Heart left ventricle (tissue), 16 donors: ENCODE results near the gene MEN1. TPM values are rescaled to one million over a fixed set of nuclear protein-coding genes. Genes with fewer than 3 reads are reported as not detected.
"Not testable (repeated sequence)": the region's sequence is repeated elsewhere in the genome, so short reads cannot be mapped to it uniquely, and the experiment has no call there.

Source experiments
- ATAC-seq, 4 donors: fragments of 200-7000 bp; cut with Tn5 transposase; one replicate each; pipeline ENCODE4 v1.9.1; 2020 to 2022; ENCODE audit warnings: moderate library complexity in 4 of 4, mild to moderate bottlenecking in 3 of 4, moderate number of reproducible peaks in 1 of 4
- DNase-seq, 5 donors: peaks; one replicate each; pipeline ENCODE4 v3.0.0-alpha.2; 2020
- H3K27ac ChIP-seq, 12 donors: fragments of 200-600 bp; sonication (generic) in 4 of 12; one replicate each; pipeline versions ENCODE4 v1.5.0 to v1.8.0; 2016 to 2022; ENCODE audit warnings: mild to moderate bottlenecking in 2 of 12
- H3K27me3 ChIP-seq, 9 donors: fragments of 200-600 bp; sonication (generic) in 2 of 9; one replicate each; pipeline versions ENCODE4 v1.5.1 to v1.8.0; 2016 to 2022; ENCODE audit warnings: mild to moderate bottlenecking in 3 of 9
- H3K36me3 ChIP-seq, 9 donors: fragments of 200-600 bp; sonication (generic) in 2 of 9; one replicate each; pipeline versions ENCODE4 v1.5.0 to v1.8.0; 2018 to 2022; ENCODE audit warnings: mild to moderate bottlenecking in 2 of 9
- H3K4me1 ChIP-seq, 12 donors: fragments of 200-600 bp; sonication (generic) in 4 of 12; one replicate each; pipeline versions ENCODE4 v1.5.0 to v1.8.0; 2016 to 2022; ENCODE audit warnings: mild to moderate bottlenecking in 3 of 12
- H3K4me3 ChIP-seq, 12 donors: fragments of 200-600 bp; sonication (generic) in 4 of 12; one replicate each; pipeline versions ENCODE4 v1.5.0 to v1.8.0; 2017 to 2022; ENCODE audit warnings: mild to moderate bottlenecking in 9 of 12, moderate library complexity in 4 of 12
- H3K9me3 ChIP-seq, 12 donors: fragments of 200-600 bp; sonication (generic) in 4 of 12; one replicate each; pipeline versions ENCODE4 v1.5.0 to v1.8.0; 2016 to 2022; ENCODE audit warnings: mild to moderate bottlenecking in 1 of 12
- POLR2A ChIP-seq, 2 donors: fragments of 450-650 bp; IDR thresholded peaks; one replicate each; pipeline ENCODE4 v1.6.1; 2017; ENCODE audit warnings: antibody characterized with exemption in 2 of 2, mild to moderate bottlenecking in 2 of 2, moderate library complexity in 2 of 2
- WGBS, 4 donors: extraction: QIAGEN DNeasy Blood & Tissue Kit in 2 of 4; methylation state at CpG; one replicate each; pipeline versions ENCODE4 v1.1.5 to v1.1.7; 2013 to 2018; 5-methylcytosine and 5-hydroxymethylcytosine counted together
- intact Hi-C, 10 donors: fragments of 100-400 bp; cut with DNase I; formaldehyde crosslinking; loops; one replicate each; pipeline versions ENCODE4 v1.11.1 to v1.14.2; 2022
- polyA plus RNA-seq, 2 donors: library from polyadenylated mRNA; stranded (reverse); fragments of 200-250 nt; gene quantifications; one replicate each; pipeline ENCODE4 v1.2.3, GENCODE V29; 2013
- total RNA-seq, 9 donors: library from RNA; depleted of rRNA in 2 of 9; stranded (reverse); fragments of >200 nt in 2 of 9; fragmentation: NEBNext Ultra II Directional in 3 of 9; extraction: Animal tissue kit (Norgen Biotek cat#: 25700) in 3 of 9; gene quantifications; one replicate each; pipeline versions ENCODE4 v1.1.0 to v1.2.4, GENCODE V29; 2016 to 2023
- TF ChIP-seq, protein P1 (sequence below), 12 donors: fragments of 200-600 bp; sonication (generic) in 4 of 12; IDR thresholded peaks; one replicate each; pipeline versions ENCODE4 v1.5.0 to v1.8.0; 2018 to 2022; ENCODE audit warnings: antibody characterized with exemption in 12 of 12, mild to moderate bottlenecking in 5 of 12
- donor health status: ischemic (EF 13 %, LVEDD 7.1; RV severe dilation, severe dysfunction).
- donor health status: healthy with polysubstance abuse.
- donor health status: DM: no; HTN: yes; CAD: no.
- donor health status: DM: no; HTN: no; CAD: no.
- donor health status: ischemic (EF 25% LVEDD 6.9; RV normal size, moderate dysfunction).
- donor health status: ischemic (EF 25% LVEDD 5.7; RV mildly dilated, moderate dysfunction).
- donor health status: healthy.
- donor health status: DM: yes; HTN: yes; CAD: no.
- donor health status: ischemic (EF 35%, LVEDD 5.7; RV mildly dilated, moderate dysfunction).
- donor health status: nonischemic (EF 11% LVEDD 7.7; RV severe dilation, severe dysfunction).
- donor health status: DM: yes; HTN: yes; CAD: no.
- donor health status: PGD.
- donor health status: ischemic (EF 29% LVEDD 5.4; RV normal size, mild dysfunction).
- donor health status: nonischemic (EF 23%, LVEDD 6.1; RV moderate dilation, normal function).

Gene MEN1
- total and polyA plus RNA-seq, 11 donors: 6.6 to 15.2 (median 9.0) TPM

DNA sequence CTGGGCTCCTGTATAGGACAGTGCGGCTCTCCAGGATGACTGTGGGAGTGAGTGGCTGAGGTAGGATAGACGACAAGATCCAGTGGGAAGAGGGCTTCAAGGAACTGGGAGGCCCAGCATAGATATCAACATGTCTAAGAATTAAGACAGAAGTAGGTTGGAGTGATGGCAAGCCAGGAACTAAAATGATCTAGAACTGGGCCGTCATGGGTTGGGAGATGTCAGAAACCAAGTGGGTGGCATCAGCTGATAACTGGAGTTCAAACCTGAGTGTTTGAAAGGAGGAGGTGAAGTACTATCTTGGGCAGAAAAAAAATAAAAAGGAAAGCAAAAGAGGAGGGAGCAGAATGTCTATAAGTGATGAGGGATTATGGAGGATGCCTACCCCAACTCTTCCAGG lies 7.1 kb upstream of the MEN1 start:
- H3K27ac ChIP-seq: no peak overlapping the region
- WGBS, 4 donors: 76 to 89% (median 80%) methylated on average over 3 of the region's 3 CpGs
- intact Hi-C loops: no loop called here
- TF ChIP-seq, protein P1, sequence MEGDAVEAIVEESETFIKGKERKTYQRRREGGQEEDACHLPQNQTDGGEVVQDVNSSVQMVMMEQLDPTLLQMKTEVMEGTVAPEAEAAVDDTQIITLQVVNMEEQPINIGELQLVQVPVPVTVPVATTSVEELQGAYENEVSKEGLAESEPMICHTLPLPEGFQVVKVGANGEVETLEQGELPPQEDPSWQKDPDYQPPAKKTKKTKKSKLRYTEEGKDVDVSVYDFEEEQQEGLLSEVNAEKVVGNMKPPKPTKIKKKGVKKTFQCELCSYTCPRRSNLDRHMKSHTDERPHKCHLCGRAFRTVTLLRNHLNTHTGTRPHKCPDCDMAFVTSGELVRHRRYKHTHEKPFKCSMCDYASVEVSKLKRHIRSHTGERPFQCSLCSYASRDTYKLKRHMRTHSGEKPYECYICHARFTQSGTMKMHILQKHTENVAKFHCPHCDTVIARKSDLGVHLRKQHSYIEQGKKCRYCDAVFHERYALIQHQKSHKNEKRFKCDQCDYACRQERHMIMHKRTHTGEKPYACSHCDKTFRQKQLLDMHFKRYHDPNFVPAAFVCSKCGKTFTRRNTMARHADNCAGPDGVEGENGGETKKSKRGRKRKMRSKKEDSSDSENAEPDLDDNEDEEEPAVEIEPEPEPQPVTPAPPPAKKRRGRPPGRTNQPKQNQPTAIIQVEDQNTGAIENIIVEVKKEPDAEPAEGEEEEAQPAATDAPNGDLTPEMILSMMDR (IDR thresholded peaks at IDR 0.05): no peak
- TF ChIP-seq POLR2A (IDR thresholded peaks at IDR 0.05): no peak
- no peaks in the 10 kb centered on the region for H3K36me3 ChIP-seq
- no peak for ATAC-seq
- H3K4me3 ChIP-seq: no peak overlapping the region
- H3K9me3 ChIP-seq: no peaks in the 10 kb centered on the region
- no peak for DNase-seq
- no peaks in the 10 kb centered on the region for H3K27me3 ChIP-seq
- no peaks in the 10 kb centered on the region for H3K4me1 ChIP-seq

DNA sequence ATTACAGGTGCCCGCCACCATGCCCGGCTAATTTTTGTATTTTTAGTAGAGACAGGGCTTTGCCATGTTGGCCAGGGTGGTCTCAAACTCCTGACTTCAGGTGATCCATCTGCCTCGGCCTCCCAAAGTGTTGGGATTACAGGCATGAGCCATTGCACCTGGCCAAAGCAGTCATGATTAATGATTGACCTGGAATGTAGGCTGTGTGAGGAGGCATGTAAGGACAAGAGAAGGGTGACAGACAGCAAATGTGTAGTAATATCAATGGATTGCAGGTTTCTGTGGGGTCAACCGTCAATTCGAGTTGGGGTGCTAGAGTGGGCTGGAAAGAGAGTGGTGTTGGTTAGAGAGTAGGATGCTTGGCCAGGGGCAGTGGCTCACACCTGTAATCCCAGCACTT lies 5.1 kb upstream of the MEN1 start:
- DNase-seq, H3K9me3 ChIP-seq, intact Hi-C loops, ATAC-seq, H3K27me3 ChIP-seq, H3K36me3 ChIP-seq, H3K4me1 ChIP-seq, H3K4me3 ChIP-seq, H3K27ac ChIP-seq: not testable (repeated sequence)
- WGBS, 4 donors: 87 to 94% (median 89%) methylated on average over 5 of the region's 5 CpGs

DNA sequence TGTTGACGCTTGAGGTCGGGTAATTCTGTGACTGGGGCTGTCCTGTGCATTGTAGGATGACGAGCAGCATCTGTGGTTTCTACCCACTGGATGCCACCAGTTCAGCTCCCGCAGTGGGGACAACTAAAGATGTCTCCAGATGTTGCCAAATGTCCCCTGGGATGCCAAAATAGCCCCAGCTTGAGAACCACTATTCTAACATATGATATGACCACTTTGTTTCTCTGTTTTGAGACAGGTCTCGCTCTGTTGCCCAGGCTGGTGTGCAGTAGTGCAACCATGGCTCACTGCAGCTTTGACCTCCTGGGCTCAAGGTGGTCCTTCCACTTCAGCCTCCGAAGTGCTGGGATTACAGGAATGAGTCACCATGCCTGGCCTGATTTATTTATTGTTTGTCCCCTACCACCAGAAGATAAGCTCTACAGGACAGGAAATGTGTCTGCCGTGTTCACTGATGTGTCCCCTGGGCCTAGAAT lies 4.4 kb upstream of the MEN1 start:
- no peaks in the 10 kb centered on the region for H3K36me3 ChIP-seq
- ATAC-seq: no peak
- no peak overlapping the region for H3K4me3 ChIP-seq
- intact Hi-C loops: no loop called here
- H3K27ac ChIP-seq: no peak overlapping the region
- DNase-seq: no peak
- H3K4me1 ChIP-seq: peaks cover 0 to 7% (median 2%) of the 10 kb centered on the region in 12 donors
- 61 to 65% (median 63%) methylated on average over 7 of the region's 7 CpGs for WGBS, 4 donors
- no peaks in the 10 kb centered on the region for H3K9me3 ChIP-seq
- no peaks in the 10 kb centered on the region for H3K27me3 ChIP-seq
- TF ChIP-seq POLR2A (IDR thresholded peaks at IDR 0.05): no peak
- TF ChIP-seq, protein P1 (IDR thresholded peaks at IDR 0.05): no peak

DNA sequence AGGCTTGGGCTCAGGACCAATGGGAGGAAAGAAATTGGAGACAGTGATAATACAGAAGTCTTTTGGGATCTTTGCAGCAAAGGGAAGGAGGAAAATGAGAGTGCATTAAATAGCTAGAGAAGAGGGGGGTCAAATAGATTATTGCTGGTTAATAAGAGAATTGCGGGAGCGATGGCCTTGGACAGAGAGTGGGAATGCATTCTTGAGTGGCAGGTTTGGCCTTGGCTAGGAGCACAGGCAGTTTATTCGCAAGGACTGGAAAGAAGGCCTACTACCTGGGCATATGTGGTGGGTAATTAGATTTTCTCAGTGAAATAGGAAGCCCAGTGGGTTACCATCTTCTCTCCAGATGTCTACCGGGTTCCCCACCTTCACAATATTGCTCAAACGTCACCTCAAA lies 3.5 kb upstream of the MEN1 start:
- Histone ChIP-seq H3K4me1 (peaks cover 0 to 17% (median 9%) of the 10 kb centered on the region in 12 donors), H3K36me3 (no peaks in the 10 kb centered on the region), H3K9me3 (no peaks in the 10 kb centered on the region), H3K27me3 (no peaks in the 10 kb centered on the region), H3K27ac (no peak overlapping the region), H3K4me3 (no peak overlapping the region)
- no peak for TF ChIP-seq POLR2A (IDR thresholded peaks at IDR 0.05)
- TF ChIP-seq, protein P1 (IDR thresholded peaks at IDR 0.05): no peak
- WGBS, 4 donors: 86 to 93% (median 89%) methylated on average over 5 of the region's 5 CpGs
- ATAC-seq (no peak), DNase-seq (no peak)
- intact Hi-C loops: no loop called here

DNA sequence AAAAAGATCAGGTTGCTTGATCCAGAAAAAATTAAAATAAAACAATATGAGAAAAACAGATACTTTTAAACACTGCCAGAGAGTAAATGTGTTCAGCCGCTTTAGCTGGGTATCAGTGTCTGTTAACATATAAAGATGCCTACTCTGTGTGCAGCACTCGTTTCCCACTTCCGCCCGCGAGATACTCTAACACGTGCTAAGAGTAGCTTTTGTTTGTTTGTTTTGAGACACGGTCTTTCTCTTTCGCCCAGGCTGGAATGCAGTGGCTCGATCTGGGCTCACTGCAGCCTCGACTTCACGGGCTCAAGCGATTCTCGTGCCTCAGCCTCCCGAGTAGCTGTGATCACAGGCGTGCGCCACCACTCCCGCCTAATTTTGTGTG lies 531 bp upstream of the MEN1 start:
- peaks cover 0 to 18% (median 9%) of the 10 kb centered on the region in 12 donors for H3K4me1 ChIP-seq
- peak overlapping the region in 11 of 12 donors; percentile 61 to 87 (median 74) for H3K4me3 ChIP-seq
- H3K27me3 ChIP-seq: no peaks in the 10 kb centered on the region
- peaks cover 0 to 24% (median 10%) of the 10 kb centered on the region in 9 donors for H3K36me3 ChIP-seq
- no peak for TF ChIP-seq POLR2A (IDR thresholded peaks at IDR 0.05)
- TF ChIP-seq, protein P1 (IDR thresholded peaks at IDR 0.05): no peak
- DNase-seq: no peak
- intact Hi-C loops: loop anchor here in 1 of 10 donors (2.0 kb wide), 1 partner anchor 32 kb away; the partner anchor contains the start of gene SF1
- ATAC-seq: peak in 2 of 4 donors; percentile 2 to 3
- no peaks in the 10 kb centered on the region for H3K9me3 ChIP-seq
- WGBS, 4 donors: 49 to 56% (median 53%) methylated on average over 17 of the region's 17 CpGs
- peak overlapping the region in 8 of 12 donors; percentile 54 to 81 (median 72) for H3K27ac ChIP-seq
